Measurements from ENCODE around the gene UBE2D2.
A peak's percentile ranks its signal among the peaks of the same experiment; 100 is the strongest.
"Not testable (repeated sequence)": the region's sequence is repeated elsewhere in the genome, so short reads cannot be mapped to it uniquely, and the experiment has no call there.

UBE2D2 gene

GRCh38 chr5:139593716-139594319 lies 32.7 kb downstream of the UBE2D2 start:
- H3K4me1 ChIP-seq (ENCODE audit: insufficient read depth, low read length, severe bottlenecking): peaks cover 21% of the 10 kb centered on the region
- H2AFZ ChIP-seq (ENCODE audit: low read length): no peak overlapping the region
- no peak overlapping the region for H3K27ac ChIP-seq (ENCODE audit: low read depth, low read length, poor library complexity, severe bottlenecking)
- no peak for TF ChIP-seq EZH2 (IDR thresholded peaks at IDR 0.05; ENCODE audit: borderline replicate concordance, low read length)
- TF ChIP-seq, protein P1, sequence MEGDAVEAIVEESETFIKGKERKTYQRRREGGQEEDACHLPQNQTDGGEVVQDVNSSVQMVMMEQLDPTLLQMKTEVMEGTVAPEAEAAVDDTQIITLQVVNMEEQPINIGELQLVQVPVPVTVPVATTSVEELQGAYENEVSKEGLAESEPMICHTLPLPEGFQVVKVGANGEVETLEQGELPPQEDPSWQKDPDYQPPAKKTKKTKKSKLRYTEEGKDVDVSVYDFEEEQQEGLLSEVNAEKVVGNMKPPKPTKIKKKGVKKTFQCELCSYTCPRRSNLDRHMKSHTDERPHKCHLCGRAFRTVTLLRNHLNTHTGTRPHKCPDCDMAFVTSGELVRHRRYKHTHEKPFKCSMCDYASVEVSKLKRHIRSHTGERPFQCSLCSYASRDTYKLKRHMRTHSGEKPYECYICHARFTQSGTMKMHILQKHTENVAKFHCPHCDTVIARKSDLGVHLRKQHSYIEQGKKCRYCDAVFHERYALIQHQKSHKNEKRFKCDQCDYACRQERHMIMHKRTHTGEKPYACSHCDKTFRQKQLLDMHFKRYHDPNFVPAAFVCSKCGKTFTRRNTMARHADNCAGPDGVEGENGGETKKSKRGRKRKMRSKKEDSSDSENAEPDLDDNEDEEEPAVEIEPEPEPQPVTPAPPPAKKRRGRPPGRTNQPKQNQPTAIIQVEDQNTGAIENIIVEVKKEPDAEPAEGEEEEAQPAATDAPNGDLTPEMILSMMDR (IDR thresholded peaks at IDR 0.05; ENCODE audit: low read length): no peak
- no peaks in the 10 kb centered on the region for H3K27me3 ChIP-seq (ENCODE audit: insufficient read depth, low read length)
- no peaks in the 10 kb centered on the region for H4K20me1 ChIP-seq (ENCODE audit: insufficient read depth, low read length)
- no peak overlapping the region for H3K9ac ChIP-seq (ENCODE audit: low read length)
- H3K9me3 ChIP-seq (ENCODE audit: low read length): peaks cover 7% of the 10 kb centered on the region; the same call in 1 of the 2 replicates
- no peaks in the 10 kb centered on the region for H3K9me2 ChIP-seq (ENCODE audit: low read depth, low read length)
- H3F3A ChIP-seq (ENCODE audit: insufficient read depth, low read length): no peaks in the 10 kb centered on the region
- H3K4me3 ChIP-seq (ENCODE audit: low read depth, low read length, poor library complexity, severe bottlenecking): no peak overlapping the region
- H3K36me3 ChIP-seq (ENCODE audit: insufficient read depth, low read length): peaks cover 11% of the 10 kb centered on the region
- H3K79me2 ChIP-seq (ENCODE audit: insufficient read depth, low read length): peaks cover 53% of the 10 kb centered on the region
- no peak overlapping the region for H3K4me2 ChIP-seq (ENCODE audit: low read length)

DNA sequence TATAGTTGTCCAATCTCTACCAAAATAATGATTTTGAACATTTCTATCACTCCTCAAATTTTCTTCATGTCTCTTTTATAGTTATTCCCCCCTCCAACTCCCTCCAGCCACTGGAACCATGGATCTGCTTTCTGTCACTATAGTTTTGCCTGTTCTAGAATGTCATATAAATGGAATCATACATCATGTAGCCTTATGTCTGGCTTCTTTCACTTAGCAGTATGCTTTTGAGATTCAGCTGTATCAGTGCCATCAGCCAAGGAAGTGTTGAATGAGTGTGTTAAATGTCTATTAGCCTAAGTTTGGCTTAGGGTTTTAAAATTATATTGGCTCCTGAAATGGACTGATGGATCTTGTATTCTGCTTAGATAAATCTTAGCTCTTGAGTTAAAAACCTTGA lies 36.0 kb downstream of the UBE2D2 start:
- no peak overlapping the region for H3K9ac ChIP-seq (ENCODE audit: low read length)
- no peak overlapping the region for H3K4me2 ChIP-seq (ENCODE audit: low read length)
- H3K4me1 ChIP-seq (ENCODE audit: insufficient read depth, low read length, severe bottlenecking): peaks cover 30% of the 10 kb centered on the region
- no peaks in the 10 kb centered on the region for H3K27me3 ChIP-seq (ENCODE audit: insufficient read depth, low read length)
- peaks cover 7% of the 10 kb centered on the region; the same call in 1 of the 2 replicates for H3K9me3 ChIP-seq (ENCODE audit: low read length)
- H3F3A ChIP-seq (ENCODE audit: insufficient read depth, low read length): no peaks in the 10 kb centered on the region
- H3K4me3 ChIP-seq (ENCODE audit: low read depth, low read length, poor library complexity, severe bottlenecking): no peak overlapping the region
- H2AFZ ChIP-seq (ENCODE audit: low read length): no peak overlapping the region
- TF ChIP-seq EZH2 (IDR thresholded peaks at IDR 0.05; ENCODE audit: borderline replicate concordance, low read length): no peak
- TF ChIP-seq, protein P1 (IDR thresholded peaks at IDR 0.05; ENCODE audit: low read length): no peak
- peak overlapping the region; percentile 22 for H3K27ac ChIP-seq (ENCODE audit: low read depth, low read length, poor library complexity, severe bottlenecking)
- H4K20me1 ChIP-seq (ENCODE audit: insufficient read depth, low read length): no peaks in the 10 kb centered on the region
- H3K9me2 ChIP-seq (ENCODE audit: low read depth, low read length): no peaks in the 10 kb centered on the region
- H3K79me2 ChIP-seq (ENCODE audit: insufficient read depth, low read length): peaks cover 40% of the 10 kb centered on the region
- peaks cover 34% of the 10 kb centered on the region for H3K36me3 ChIP-seq (ENCODE audit: insufficient read depth, low read length)

DNA sequence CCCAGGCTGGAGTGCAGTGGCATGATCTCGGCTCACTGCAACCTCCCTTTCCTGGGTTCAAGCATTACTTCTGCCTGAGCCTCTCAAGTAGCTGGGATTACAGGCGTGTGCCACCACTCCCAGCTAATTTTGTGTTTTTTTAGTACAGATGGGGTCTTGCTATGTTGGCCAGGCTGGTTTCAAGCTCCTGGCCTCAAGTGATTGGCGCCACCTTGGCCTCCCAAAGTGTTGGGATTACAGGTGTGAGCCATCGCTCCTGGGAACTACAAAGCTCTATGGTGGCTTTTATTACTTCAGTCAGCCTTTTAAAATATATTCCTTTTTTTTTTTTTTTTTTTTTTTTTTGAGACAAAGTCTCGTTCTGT lies 37.4 kb downstream of the UBE2D2 start:
- H3K9me2 ChIP-seq (ENCODE audit: low read depth, low read length); H3K27ac ChIP-seq (ENCODE audit: low read depth, low read length, poor library complexity, severe bottlenecking); H3K27me3 ChIP-seq (ENCODE audit: insufficient read depth, low read length); H2AFZ ChIP-seq (ENCODE audit: low read length); H3K9ac ChIP-seq (ENCODE audit: low read length); H3K4me3 ChIP-seq (ENCODE audit: low read depth, low read length, poor library complexity, severe bottlenecking); H3F3A ChIP-seq (ENCODE audit: insufficient read depth, low read length); H3K9me3 ChIP-seq (ENCODE audit: low read length); H3K4me2 ChIP-seq (ENCODE audit: low read length); H4K20me1 ChIP-seq (ENCODE audit: insufficient read depth, low read length): not testable (repeated sequence)
- peaks cover 20% of the 10 kb centered on the region for H3K4me1 ChIP-seq (ENCODE audit: insufficient read depth, low read length, severe bottlenecking)
- H3K36me3 ChIP-seq (ENCODE audit: insufficient read depth, low read length): peaks cover 48% of the 10 kb centered on the region
- peaks cover 34% of the 10 kb centered on the region for H3K79me2 ChIP-seq (ENCODE audit: insufficient read depth, low read length)

- H3K27ac ChIP-seq (ENCODE audit: low read depth, low read length, poor library complexity, severe bottlenecking): peak overlapping the region; percentile 62
- H3K9ac ChIP-seq (ENCODE audit: low read length): no peak overlapping the region
- no peak overlapping the region; the same call in 1 of the 2 replicates for H3K4me2 ChIP-seq (ENCODE audit: low read length)
- H3K9me3 ChIP-seq (ENCODE audit: low read length): peaks cover 7% of the 10 kb centered on the region; the same call in 1 of the 2 replicates
- H2AFZ ChIP-seq (ENCODE audit: low read length): no peak overlapping the region
- no peaks in the 10 kb centered on the region for H3K27me3 ChIP-seq (ENCODE audit: insufficient read depth, low read length)
- H3F3A ChIP-seq (ENCODE audit: insufficient read depth, low read length): no peaks in the 10 kb centered on the region
- TF ChIP-seq, protein P1 (IDR thresholded peaks at IDR 0.05; ENCODE audit: low read length): no peak
- TF ChIP-seq EZH2 (IDR thresholded peaks at IDR 0.05; ENCODE audit: borderline replicate concordance, low read length): no peak
- H3K9me2 ChIP-seq (ENCODE audit: low read depth, low read length): no peaks in the 10 kb centered on the region
- H3K36me3 ChIP-seq (ENCODE audit: insufficient read depth, low read length): peaks cover 64% of the 10 kb centered on the region
- H3K4me3 ChIP-seq (ENCODE audit: low read depth, low read length, poor library complexity, severe bottlenecking): no peak overlapping the region
- peaks cover 34% of the 10 kb centered on the region for H3K4me1 ChIP-seq (ENCODE audit: insufficient read depth, low read length, severe bottlenecking)
- peaks cover 16% of the 10 kb centered on the region for H3K79me2 ChIP-seq (ENCODE audit: insufficient read depth, low read length)
- H4K20me1 ChIP-seq (ENCODE audit: insufficient read depth, low read length): no peaks in the 10 kb centered on the region
Measured at GRCh38 chr5:139600336-139600949, 39.3 kb downstream of the UBE2D2 start.
